SKM-1 (cell line): ENCODE results near the gene KIAA1614.

ENCODE experiments used
- DNase-seq: peaks from one replicate; lab custom pipeline; 2025; ENCODE audit not compliant: unreplicated experiment; lab: John Stamatoyannopoulos, UW

Gene KIAA1614, protein sequence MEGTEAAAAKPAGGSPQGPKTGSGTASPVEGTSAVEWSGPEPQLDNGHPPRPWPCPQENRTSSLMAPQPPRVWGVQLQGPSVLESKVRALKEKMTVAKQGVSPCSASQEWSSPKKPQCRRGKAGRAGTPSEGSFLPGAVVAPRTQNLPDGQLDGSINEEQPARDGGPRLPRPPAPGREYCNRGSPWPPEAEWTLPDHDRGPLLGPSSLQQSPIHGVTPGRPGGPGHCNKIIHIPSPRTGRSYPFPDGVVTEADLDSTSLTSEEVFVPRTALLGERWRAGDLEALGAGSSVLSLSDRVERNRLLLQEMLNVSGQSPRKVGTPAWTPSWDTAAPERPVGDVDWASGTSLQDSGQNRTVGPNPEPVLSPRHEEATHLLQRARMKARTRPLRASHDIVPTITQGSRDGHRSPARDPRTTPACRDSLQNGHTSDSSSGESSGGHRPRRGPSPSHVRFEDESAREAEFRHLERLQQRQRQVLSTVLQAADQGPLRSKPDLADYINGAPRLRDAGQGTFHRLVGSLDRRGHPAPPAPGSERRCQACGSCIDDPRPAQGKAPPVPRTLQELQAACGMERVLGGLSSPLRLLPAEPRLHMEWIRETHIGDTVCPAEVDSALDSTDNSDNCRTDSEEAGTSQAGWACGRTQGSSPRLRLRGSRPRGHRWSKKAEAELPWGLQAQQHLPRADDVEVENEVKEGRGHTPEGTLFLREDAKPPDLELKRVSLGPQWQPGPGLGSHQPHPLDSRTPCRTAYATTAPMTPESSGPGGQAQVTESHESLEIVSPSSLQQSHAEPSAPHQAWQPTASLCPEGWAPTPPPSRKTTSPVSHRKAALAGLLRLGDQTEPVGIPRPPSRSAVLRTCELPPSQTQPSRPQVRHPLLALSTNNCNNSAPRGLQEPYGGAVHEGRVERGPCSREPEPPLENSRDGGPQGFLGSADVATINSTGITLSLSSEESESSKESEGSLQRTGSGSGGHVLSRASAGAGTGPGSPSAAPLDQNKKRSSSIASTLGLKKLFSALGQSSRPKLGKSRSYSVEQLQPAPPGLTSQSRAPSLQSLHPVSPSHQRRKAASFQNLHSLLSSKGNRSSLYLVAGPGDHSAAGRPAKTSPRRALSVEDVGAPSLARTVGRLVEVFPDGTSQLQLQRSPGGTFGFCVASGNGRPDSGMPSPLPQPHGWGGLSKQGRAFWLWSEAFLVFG

DNA sequence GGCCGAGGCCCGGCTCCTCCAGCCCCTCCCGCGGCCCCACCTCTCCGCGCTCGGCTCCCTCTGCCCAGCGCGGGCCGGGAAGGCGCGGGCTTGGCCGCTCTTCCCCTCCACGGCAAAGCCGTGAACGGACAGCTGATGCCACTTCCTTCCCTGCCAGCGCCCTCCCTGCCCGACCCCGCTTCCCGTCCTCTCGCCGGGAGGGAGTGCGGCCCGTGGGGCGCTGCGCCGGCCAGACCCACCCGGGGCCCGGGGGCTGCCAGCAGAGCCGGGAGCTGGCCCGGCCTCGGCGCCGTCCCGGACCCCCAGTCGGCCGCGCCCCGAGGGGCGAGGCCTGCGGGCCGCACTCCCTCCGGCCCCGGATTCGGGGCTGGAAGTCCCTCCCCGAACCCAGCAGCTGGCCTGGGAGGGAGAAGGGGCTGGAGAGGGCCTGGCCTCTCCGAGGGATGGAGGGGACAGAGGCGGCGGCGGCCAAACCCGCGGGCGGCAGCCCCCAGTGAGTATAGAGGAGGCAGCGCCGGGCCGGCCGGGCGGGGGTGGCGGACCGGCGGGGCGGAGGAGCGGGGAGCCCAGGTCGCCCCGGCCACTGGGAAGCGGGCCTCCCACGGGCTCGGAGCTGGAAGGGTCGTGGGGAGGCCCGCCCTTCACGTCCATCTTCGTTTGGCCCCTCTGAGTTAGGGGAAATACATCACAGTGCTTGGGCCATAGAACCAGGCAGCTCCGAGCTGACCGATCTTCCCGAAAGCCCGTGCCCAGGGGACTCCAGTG lies at the start of gene KIAA1614:
TSS of gene KIAA1614 (plus strand) at position 97 of the 765 bp plus-strand sequence. CDS start at position 444, 347 bp downstream.
- no peak for DNase-seq

DNA sequence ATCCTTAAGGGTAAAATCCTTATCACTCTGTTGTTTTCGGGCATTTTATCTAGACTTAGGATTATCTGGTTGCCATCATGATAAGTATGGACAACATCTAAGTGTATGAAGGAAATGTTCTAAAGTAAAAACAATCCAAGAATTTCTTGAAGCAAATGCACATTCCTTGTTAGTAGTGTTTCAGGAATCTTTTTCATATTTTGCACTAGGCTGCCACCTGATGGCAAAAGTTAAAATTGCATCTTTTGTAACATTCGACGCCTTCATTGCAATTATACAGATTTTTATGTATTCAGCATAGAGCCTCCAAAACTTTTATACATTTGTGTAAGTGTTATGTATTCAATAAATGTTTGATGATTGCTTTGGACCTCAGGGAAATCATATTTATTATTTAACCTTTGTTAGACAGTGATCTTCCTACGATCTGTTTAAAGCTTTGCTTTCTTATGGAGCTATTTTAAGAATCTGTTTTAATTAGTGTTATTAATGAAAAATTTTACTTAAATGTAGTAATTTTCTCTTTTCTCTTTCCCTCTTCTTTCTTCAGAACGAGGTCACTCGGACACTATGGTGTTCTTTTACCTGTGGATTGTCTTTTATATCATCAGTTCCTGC lies 49.4 kb upstream of the KIAA1614 start:
- DNase-seq, result peak; percentile 56

DNA sequence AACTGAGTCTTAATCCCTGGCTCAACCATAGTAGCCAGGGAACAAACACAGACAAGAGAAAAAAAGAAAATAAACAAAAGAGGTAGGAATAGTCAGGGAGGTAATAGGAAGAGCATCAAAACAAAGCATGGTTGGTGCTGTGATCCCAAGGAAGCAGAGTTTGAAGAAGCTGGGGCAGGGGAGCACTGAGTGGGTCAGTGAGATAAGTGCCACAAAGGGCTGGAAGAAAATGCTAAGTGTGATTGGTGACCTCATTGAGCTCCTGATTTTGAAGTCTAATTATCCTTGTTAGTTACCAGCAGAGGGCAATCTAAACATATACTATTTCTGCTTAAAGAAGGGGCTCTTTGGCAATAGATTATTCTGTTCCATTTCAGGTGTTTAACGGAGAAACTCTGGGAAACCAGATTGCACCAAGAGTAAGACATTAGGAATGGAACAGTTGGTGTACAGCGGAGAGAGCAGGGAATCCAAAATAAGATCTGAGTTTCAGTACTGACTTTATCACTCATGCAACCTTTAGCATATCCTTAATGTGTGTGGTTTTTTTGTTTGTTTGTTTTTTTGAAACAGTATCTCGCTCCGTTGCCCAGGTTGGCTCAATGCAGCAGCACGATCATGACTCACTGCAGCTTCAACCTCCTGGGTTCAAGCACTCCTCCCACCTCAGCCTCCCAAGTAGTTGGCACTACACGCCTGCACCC lies 30.7 kb upstream of the KIAA1614 start:
- peak; percentile 67 for DNase-seq

DNA sequence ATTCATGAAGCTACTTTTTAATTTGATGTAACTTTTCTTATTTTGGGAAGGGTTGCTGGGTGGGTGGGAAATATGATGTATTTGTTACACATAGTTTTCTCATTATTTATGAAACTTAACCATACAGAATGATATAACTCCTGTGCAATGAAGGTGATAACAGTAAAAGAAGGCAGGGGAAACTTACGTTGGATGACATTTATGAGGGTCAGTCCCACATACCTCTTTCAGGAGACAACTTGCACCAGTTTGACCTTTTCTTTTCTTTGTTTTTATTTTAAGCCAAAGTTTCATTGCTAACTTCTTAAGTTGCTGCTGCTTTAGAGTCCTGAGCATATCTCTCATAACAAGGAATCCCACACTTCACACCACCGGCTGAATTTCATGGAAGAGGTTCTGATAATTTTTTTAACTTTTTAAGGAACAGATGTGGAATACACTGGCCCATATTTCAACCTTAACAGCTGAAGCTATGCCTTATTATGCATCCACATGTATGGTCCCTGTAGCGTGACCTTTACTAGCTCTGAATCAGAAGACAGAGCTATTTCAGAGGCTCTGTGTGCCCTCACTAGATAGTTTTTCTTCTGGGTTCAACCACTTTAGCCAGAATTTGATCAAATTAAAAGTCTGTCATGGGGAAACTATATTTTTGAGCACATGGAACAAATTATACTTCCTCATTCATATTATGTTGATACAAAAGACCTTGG lies 28.0 kb upstream of the KIAA1614 start:
- no peak for DNase-seq

DNA sequence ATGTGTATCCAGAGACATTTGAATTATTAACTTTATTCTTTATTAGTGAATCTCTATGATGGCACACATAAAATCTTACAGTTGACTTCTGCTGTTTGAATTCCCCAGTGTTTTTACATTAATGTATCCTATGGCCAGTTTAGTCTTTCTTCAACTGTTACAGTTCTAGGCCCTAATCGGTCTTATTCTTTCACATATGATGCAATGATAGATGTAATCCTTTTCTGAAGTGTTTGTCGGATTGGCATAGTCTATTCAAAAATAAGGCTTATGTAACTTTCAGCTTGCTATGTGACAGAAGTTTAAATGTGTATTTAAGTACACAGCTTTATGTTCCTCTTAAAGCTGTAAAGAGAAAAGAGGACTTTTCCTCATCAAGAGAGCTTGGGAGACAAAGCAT lies 26.4 kb upstream of the KIAA1614 start:
- no peak for DNase-seq

DNA sequence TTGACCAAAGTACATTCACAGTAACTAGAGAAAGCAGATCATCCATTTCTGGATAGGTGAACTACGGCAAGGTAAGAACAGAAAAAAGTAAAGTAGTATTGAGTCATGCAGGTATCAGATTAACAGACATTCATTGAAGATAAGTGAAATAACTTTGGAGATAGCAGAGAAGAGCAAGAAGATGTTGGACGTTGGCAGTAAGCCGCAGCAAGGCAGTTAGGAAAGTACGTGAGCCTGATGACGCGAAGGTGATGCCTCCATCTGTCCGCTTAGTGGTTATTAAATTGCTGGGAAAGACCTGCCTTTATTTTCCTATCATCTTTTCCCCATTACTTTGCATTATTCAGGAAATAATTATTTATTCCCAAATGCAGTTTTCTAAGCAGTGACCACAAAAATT lies 24.9 kb upstream of the KIAA1614 start:
- DNase-seq, result no peak

DNA sequence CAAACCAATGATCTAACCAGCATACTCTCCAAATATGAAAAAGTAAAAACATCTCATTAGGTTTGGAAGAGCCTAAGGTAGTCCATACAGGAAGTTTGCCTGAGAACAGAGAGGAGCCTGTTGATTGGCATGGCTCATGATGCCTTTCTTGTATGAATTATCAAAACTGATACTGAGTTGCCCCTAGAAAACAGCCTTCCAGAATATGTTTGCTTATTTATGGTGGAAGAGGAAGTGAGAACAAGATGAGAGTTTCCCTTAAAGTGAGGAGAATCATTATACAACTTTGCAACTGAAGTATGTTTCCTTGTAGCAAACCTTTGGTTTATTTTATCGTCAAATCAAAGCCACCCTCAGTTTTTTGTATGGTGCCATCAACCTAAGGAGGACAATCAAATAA lies 23.8 kb upstream of the KIAA1614 start:
- DNase-seq, result no peak

DNA sequence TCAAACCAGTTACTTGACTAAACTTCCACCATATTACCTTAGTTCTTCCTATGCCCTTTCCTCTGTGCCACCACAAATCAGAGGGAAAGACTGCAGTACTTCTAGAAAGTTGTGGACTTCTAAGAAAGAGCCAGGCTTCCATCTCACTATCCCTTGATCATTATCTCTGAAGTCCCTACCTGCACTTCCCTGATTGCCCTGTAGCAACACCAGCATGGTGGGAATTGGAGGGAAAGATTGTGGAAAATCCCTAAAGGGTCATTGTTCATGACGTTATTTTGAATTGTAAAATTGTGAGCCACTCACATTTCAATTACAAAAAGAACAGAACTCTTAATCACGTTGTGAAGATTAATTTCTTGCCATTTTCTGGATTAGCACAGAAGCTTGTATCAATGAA lies 23.4 kb upstream of the KIAA1614 start:
- DNase-seq, result no peak

DNA sequence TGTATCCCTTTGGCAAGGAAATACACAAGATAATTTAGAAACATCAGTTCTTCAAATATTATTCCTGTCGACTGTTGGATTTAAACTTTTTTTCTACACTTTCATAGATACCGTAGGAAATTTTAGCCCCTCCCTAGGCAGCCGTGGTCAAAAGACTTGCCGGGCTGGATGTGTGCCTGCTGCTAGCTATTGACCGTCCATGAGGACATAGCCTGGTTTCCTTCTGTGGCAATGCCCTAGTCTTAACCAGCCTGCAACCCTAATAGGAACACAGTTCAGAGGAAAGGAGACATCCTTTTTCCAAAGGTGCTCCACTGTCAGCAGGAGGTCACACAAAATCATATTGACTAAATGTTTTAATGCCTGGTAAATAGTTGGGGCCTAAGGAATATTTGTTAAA lies 20.4 kb upstream of the KIAA1614 start:
- DNase-seq, result no peak

DNA sequence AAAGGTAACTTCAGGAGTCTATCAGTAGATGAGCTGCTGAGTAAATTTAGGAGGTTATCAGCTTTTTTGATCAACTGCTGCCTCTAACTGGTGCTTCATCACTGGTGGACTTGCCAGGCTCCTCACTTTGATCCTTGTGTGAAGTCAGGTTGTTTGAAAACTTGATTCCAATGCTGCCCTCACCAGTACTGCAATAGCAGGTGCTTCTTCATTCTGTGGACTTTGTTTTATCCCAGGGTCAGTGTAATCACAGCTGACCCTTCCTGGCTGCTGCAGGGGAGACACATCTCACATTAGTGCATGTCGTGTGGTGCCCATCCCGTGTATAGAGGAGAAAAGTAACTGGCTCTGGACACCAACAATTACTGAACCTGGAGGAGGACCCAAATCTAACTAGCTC lies 20.0 kb upstream of the KIAA1614 start:
- no peak for DNase-seq

DNA sequence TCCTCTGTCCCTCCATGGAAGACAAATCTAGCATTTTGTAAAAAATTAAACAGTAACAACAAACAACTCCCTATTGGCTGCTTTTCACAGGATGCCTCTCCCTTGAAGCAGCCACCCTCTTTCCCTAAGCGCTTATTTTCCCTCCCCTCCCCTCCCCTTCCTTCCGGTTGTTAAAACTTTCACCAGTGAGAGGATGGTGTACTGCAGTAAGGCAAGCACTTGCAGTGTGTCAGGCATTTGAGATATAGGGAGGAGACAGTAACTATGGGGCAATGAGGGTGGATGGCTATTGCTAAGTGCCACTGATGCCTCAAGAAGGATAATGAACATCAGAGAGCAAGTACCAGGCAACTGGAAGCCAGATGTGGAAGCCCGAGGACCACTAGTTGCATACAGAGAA lies 19.1 kb upstream of the KIAA1614 start:
- no peak for DNase-seq

DNA sequence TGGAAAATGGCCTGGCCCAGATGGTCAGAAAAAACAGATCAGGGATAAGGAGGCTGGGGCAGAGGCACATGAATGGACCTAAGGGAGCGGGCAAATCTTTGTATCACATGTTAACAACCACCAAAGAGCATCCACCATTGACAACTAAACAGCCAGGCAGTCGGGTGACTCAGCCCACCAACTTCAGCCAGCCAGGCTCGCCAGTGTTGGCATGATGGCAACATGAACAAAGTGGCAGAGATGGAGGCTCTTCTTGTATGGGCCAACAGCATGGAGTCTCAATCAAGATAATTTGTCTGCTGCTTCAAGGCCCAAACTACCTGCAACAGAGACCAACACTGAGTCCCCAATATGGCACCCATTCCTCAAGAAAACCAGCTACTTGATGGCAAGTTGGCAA lies 16.5 kb upstream of the KIAA1614 start:
- no peak for DNase-seq

DNA sequence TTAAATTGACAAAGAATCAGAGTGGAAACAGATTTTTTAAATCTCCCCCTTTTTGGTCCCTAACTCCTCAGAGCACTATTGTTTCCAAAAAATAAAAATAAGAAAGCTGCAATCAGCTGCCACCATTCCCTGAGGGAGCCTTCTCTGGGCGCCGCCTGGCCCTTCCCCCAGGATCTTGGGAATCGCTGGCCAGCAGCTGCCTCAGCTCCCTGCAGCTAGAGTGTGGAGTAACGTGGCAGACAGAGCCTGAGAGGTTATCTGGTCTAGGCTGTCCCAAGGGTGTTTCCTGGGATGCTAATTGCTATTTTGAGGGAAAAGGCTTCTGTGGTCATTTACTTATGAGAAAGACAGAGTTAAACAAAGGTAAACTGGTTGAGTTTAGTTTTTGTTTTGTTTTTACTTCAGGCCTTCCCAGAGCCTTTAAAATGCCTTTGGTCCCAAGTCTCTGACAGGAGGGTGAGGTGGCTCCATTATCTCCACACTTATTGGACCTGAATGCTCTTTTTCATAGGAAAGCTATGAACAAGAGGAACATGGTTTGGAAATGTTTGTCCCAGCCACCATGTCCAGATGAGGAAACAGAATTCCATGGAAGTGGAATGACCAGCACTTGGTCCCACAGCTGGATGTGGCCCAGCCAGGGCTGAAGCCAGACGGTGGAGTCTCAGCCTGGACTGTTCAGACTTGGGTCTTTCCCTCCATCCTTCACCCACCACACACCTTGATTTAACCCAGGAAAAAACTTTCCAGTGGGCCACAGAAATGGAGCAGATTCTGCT lies 14.1 kb upstream of the KIAA1614 start:
- DNase-seq, result no peak

DNA sequence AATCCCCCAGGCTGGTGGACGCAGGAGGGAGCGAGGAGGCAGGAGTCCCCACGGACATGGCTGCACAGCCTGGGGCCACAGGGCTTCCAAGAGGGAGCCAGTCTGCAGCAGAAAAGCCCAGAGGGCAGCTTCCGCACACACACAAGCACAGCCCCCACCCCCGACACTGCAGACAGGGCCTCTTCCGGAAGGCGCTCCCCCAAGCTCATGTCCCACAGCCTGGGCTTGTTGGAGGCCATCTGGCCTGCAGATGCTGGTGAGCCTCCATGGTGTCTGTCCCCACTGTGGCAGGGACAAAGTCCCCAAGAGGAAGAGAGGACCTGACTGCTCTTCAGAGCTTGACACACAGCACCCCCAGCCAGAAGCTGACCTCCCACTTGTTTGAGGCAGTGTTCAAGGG lies 13.4 kb upstream of the KIAA1614 start:
- no peak for DNase-seq

DNA sequence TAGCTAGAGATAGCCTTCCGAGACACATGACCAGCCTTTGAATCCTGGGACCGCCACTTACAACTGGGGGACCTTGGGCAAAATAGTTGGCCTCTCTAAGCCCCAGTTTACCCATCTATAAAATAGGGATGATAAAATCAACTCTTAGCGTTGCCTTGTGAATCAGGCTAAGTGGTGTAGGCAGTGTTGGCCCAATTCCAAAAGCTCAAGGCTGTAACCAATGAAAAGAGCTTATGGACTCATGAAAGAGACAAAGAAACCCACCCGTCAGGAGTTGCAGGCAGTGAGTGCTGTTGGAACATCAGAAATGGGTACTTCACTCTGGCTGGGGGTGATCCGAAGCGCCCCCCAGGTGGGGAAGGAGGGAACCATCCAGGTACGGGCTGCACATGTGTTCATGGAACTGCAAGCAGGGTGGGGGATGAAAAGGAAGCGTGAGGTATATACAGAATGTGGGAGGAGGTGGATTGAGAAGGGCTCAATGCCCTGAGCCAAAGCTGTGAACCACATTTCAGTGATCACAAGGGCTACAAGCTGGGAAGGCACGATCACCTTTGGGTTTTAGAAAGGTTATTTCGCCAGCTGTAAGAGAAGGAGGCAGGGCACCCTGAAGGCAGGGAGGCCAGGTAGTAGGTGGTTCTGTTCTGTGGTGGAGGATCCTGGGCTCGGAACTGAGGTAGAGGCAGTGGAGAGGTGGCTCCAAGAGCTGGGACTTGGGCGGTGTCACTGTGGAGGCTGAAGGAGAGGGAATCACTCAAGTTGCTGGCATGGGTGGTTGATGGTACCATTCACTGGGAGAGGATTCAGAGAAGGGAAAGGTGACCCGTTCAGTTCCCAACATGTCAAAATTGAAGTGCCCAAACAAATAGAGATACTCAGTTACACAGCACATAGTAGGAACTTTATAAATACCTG lies 11.4 kb upstream of the KIAA1614 start:
- DNase-seq, result no peak

DNA sequence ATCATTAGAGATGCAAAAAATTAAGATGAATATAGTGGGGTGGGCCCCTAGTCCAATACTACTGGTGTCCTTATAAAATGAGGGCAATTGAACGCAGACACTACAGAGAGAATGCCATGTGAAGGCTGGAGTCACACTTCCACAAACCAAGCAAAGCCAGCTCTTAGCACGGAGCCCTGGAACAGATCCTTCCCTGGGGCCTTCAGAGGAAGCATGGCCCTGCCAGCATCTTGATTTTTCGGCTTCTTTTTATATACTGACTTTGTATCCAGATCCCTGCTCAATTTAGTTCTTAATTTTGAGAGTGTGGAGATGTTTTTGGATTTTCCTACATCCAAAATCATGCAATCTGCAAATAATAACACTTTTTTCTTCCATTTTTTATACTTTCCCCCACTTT lies 10.2 kb upstream of the KIAA1614 start:
- DNase-seq, result no peak

DNA sequence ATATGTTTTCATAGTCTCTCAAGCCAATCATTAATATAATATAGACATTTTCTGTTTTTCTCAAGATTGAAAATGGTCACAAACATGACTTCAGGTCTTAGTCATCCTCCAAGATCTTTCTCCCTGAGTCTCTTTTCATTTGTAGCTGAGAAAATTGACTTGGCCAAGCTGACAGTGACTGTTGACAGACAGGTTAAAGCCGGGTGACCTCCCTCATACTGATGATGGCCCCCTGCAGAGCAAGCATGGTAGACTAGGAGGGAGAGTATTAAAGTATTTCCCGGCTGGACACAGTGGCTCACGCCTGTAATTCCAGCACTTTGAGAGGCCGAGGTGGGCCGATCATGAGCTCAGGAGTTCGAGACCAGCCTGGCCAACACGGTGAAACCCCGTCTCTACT lies 6.8 kb upstream of the KIAA1614 start:
- DNase-seq, result no peak
